ENCODE data around the gene HOXD8.

The HOXD8 gene

GRCh38 chr2:176128982-176129796 lies at the start of gene HOXD8:
TSS of gene HOXD8 (plus strand) at chr2:176129705. CDS start at chr2:176130367, 662 bp downstream.
- in situ Hi-C loops (cut with HindIII; ENCODE audit: low sequenced_read_pairs): loop anchor here (25.0 kb wide), 1 partner anchor 508 kb away; no protein-coding TSS in a partner anchor

- in situ Hi-C loops (cut with HindIII; ENCODE audit: low sequenced_read_pairs): loop anchor here (10.0 kb wide), 2 partner anchors 225 to 385 kb away; no protein-coding TSS in a partner anchor
Observed at GRCh38 chr2:176079831-176080539, 49.5 kb upstream of the HOXD8 start.

GRCh38 chr2:176080540-176081375 lies 48.7 kb upstream of the HOXD8 start:
- in situ Hi-C loops (cut with HindIII; ENCODE audit: low sequenced_read_pairs): no loop called here

DNA sequence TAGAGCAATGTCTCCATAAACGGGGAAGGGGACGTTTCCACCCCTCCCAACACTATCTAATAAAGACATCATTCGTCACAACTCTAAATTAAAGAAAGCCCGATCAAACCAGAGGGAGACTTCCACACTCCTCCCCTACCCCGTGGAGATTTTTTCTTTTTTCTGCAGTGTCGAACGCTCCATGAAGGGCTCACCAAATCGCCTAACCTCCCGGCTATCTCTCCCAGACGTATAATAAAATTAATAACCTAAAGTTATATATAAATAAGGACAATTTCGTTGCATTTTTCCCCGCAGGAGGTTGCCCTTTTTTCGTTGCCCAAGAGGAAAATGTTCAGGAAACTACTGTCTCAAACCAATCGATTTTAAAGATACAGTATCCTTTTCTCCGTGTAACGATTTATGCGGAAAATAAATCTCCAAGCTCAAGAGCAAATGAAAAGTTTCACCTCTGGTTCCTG lies 48.1 kb upstream of the HOXD8 start:
- in situ Hi-C loops (cut with HindIII; ENCODE audit: low sequenced_read_pairs): no loop called here

GRCh38 chr2:176081837-176082524 lies 47.5 kb upstream of the HOXD8 start:
- in situ Hi-C loops (cut with HindIII; ENCODE audit: low sequenced_read_pairs): no loop called here

- in situ Hi-C loops (cut with HindIII; ENCODE audit: low sequenced_read_pairs): no loop called here
Observed at GRCh38 chr2:176082525-176082823, 47.0 kb upstream of the HOXD8 start.

DNA sequence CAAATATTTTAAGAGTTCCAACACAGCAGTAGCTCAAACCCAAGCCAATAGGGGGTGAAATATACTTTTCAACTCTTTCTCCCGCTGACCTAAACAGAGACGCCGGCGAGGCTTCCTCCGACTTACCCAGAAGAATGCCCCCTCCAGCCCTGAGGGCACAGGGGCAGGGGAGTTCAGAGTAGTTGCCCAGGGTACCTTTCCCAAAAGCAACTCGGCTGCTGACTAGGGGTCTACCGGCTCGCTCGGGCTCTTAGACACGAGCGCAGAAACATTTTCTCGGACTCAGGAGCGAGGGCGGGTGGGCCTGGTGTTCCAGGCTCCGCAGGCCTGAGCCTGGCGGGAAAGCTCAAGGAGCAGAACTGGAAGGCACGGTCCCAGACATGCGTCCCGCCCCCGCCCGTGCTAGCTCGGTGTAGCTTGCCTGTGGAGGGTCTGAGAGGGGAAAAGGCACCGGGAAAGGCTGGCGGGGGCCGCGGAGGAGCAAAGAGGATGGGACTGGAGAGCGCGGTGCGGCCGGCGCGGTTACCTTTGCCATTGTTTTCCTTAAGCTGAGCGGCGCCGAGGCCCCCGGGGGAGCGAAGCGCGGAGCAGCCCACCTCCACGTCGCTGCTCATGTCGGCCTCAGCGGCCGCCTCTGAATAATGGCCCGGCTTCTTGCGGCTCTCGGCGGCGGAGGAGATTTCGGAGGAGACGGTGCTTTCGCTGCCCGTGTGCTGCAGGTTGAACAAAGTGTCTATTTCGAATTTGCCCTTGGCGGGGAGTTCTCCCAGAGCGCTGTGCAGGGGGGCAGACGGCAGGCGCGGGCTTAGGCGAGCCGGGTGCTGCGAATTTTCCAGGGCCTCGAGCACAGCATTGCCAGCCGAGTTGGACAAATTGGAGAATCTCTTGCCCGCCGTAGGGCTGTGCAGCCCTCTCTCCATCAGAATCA lies 46.4 kb upstream of the HOXD8 start:
- in situ Hi-C loops (cut with HindIII; ENCODE audit: low sequenced_read_pairs): no loop called here

DNA sequence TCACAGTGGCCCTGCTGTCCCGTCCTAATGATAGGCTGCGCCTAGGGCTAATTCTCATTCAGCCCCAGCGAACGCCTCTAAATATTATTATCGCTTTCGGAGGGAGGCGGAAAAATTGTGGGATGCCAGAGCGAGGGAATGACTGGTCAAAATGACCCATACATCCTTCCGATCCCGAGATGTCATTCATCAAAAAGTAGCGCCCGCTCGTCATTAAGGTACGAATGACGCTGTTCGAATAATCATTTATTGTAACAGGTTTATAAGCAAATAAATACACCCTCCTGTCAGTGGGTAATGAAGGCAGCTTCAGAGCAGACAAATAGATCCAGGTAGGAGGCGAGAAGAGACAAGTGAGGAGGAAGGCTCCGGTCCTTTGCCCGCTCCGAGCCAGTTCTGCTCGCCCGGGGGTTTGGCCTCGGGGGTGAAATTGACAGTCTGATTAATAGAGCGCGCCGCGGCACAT lies 45.7 kb upstream of the HOXD8 start, which contains the start of gene EVX2:
TSS of gene EVX2 (minus strand) at position 167 of the 466 bp plus-strand sequence. CDS start 186 bp downstream, outside the sequence.
- in situ Hi-C loops (cut with HindIII; ENCODE audit: low sequenced_read_pairs): no loop called here

DNA sequence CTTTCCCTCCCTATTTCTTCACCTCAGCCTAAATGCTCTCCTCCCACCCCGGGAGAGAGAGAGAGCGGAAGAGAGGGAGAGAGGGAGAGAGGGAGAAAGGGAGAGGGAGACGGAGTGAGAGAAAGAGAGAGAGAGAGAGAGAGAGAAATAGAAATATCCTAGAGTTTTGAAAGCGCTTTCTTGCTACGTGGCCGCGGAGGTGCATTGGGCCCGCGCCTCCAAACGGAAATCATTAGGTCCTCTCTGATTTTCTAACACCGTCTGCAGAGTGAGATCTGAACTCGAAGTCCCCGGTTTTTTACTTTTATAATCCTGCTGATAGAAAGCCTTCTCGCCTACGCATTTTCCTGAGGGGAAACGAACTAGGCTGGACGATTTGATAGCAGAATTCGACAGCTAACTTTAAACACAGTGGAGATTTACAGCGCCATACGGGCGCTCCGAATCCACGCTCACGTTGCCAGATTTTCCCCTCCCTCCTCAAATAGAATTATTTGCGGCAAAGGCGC lies 44.8 kb upstream of the HOXD8 start:
- in situ Hi-C loops (cut with HindIII; ENCODE audit: low sequenced_read_pairs): no loop called here

DNA sequence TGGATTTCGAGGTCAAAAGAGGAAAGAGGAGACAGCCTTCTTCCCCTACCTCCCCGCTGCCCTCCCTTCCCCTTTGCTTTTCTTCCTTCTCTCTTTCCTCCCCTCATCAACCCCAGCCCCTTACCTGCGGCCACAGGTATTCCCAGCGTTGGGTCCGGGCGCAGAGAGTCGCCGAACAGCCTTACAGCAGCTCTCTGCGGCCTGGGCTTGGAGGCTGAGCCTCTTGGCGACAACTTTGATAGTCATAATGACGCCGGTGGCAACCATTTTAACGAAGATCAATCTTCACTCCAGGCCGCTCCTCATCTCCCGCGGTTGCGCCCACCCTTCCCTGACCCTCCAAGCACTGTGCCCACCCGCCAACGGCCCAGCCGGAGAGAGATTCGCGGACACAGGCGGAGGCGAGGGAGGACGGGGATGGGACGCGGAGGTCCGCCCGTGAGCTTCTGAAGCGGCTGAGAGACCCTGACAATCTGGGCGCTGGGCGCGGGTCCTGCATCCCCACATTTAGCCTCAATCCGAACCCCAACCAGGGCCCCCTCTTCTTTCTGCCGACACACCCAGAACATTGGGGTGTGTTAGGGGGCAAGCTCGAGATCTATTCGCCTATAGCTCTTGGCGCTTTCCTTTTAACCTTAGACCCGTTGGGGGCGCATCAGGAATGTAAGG lies 44.3 kb upstream of the HOXD8 start:
- in situ Hi-C loops (cut with HindIII; ENCODE audit: low sequenced_read_pairs): no loop called here

DNA sequence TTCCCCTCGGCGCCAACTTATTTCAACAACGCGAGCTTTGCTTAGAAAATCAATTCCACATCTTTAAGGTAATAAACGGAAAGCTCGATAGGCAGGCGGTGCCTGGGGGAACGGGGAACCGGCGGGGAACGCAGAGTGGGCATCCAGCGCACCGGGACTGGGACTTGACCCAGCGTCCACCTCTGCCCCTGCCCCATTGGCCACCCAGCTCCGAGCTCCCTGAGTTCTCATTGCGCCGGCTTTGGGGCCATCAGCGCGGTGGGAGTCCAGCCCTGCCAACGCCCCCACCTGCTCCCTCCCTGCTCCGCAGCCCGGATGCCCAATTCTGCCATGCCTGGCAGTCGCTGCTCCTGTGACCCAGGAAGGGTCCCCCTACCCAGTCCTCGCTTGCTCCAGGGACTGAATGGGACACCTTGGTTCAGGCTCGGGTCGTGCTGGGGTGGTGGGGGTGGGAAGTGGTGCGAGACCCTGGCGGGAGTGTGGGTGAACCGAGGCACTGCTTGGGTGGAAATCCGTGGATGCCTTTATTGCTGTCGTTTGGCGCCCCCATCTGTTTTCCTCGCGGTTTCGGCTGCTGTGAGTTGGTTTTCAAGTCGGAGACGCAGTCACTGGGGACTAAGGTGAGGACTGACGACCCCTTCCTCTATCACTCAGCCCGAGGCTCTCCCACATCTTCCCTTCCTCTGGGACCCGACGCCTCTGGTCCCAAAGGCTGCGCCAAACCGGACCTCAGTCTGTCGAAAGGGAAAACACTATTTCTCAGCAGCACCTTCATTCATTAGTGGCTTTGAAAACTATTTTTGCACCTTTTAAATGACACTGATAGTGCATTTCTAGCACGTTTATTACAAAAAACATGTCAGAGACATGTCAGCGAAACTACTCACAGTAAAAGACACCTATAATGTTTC lies 43.4 kb upstream of the HOXD8 start:
- in situ Hi-C loops (cut with HindIII; ENCODE audit: low sequenced_read_pairs): no loop called here

GRCh38 chr2:176087330-176088047 lies 42.0 kb upstream of the HOXD8 start:
- in situ Hi-C loops (cut with HindIII; ENCODE audit: low sequenced_read_pairs): no loop called here

GRCh38 chr2:176088048-176088936 lies 41.2 kb upstream of the HOXD8 start:
- in situ Hi-C loops (cut with HindIII; ENCODE audit: low sequenced_read_pairs): no loop called here

DNA sequence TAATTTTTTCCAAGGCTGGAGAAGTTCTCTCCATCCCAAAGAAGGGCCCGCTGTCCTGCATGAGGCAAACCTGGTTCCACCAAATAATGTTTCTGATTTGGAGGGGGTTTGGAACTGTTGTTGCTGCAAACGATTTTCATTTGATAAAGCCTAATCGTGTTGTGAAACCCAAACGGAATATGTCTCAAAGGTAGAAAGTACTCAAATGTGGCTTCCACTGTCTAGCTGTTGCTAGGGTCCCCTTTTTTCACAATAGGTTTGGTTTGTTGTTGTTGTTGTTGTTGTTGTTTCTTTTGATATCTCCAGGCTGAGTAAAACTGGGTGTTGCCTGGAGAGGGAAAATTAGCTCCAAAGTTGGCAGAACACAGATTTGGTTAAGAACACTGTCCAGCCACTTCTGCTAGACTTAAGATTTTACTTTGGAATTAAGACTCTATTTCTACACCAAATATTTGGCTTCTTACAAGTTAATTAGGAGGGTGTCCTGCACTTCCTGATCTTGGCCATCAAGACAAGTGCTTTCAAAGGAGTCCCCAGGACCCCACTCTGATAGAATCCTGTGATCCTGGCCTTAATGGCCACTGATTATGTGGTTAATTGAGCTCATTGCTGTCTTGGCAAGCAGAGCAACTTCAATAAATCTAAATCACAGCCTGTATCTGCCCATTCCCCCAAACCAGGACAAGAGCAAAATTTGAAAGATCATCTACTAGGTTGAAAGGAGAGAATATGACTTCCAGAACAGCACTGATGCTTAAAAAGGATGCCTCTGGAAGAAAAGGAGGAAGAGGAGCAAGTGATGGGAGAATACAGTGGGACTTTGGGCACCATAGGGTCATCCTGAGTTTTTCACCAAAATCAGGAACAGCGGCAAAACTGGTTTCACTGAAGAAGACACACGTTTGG lies 40.3 kb upstream of the HOXD8 start:
- in situ Hi-C loops (cut with HindIII; ENCODE audit: low sequenced_read_pairs): no loop called here

All from DLD1 (cell line).